Activated T-helper 2 cell treated with anti-CD3 and anti-CD28 coated beads, Interferon-gamma antibody, Interleukin-2, Interleukin-4, amounts not matched to agents 10 μg/mL and 5 μg/mL and 100 μg/mL, durations not matched to agents 14 hours and 24 hours and 36 hours (primary cell): ENCODE measurements around the gene PDE7B. TPM values are rescaled to one million over a fixed set of nuclear protein-coding genes. Genes with fewer than 3 reads are reported as not detected.

ENCODE experiments used
- DNase-seq: peaks from one replicate; pipeline ENCODE4 v3.0.0; 2021; ENCODE audit warnings: low spot score
- H3K27ac Mint-ChIP-seq: one replicate; pipeline ENCODE4 v1.8.0; 2021; ENCODE audit warnings: mixed read lengths
- H3K27me3 Mint-ChIP-seq: one replicate; pipeline ENCODE4 v1.8.0; 2021; ENCODE audit warnings: low read depth, mixed read lengths
- H3K36me3 Mint-ChIP-seq: one replicate; pipeline ENCODE4 v1.8.0; 2021; ENCODE audit warnings: low read depth, mixed read lengths
- H3K4me1 Mint-ChIP-seq: one replicate; pipeline ENCODE4 v1.8.0; 2021; ENCODE audit warnings: low read depth, mixed read lengths
- H3K4me3 Mint-ChIP-seq: one replicate; pipeline ENCODE4 v1.8.0; 2021; ENCODE audit warnings: low read depth, mild to moderate bottlenecking, moderate library complexity, mixed read lengths
- H3K9me3 Mint-ChIP-seq: one replicate; pipeline ENCODE4 v1.8.0; 2021; ENCODE audit warnings: mixed read lengths
- intact Hi-C: fragments of 100-400 bp; cut with micrococcal nuclease; formaldehyde crosslinking; loops from one replicate; pipeline ENCODE4 v1.15.1; 2023
- total RNA-seq: library from RNA; stranded (reverse); gene quantifications from 2 replicates; pipeline ENCODE4 v1.2.3, GENCODE V29; 2022

The PDE7B gene
- total RNA-seq, 1 donor from 2014 or later, result 28.8 TPM

DNA sequence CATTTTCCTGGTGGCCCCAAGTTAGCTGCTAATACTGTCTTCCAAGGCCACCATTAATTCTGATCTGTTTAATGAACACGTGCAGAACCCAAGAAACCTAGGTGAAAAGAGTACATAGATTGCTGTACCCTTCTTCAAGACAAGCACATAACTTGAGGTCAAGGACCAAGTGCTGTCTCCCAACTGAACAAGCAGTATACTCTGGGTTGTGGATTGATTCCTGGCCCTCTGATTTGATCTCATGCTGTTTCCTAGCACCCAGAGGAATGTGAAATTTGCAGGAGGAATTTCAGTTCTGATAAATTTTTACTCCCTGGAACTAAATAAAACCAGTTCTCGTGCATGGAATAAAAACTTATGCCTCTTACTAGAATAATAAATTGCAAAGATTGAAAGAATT is 323.0 kb downstream of the PDE7B start:
- Mint-ChIP-seq H3K27me3 (no peaks in the 10 kb centered on the region), H3K36me3 (peaks cover 59% of the 10 kb centered on the region), H3K27ac (no peak overlapping the region), H3K4me3 (no peak overlapping the region), H3K9me3 (peaks cover 5% of the 10 kb centered on the region), H3K4me1 (peaks cover 20% of the 10 kb centered on the region)
- intact Hi-C loops, result loop anchor here (5.0 kb wide), 2 partner anchors 252 to 637 kb away; no protein-coding TSS in a partner anchor
- DNase-seq, result no peak

GRCh38 chr6:136175873-136176272 is 324.4 kb downstream of the PDE7B start:
- Mint-ChIP-seq H3K36me3 (peaks cover 64% of the 10 kb centered on the region), H3K27me3 (no peaks in the 10 kb centered on the region), H3K9me3 (peaks cover 5% of the 10 kb centered on the region), H3K27ac (no peak overlapping the region), H3K4me1 (peaks cover 22% of the 10 kb centered on the region), H3K4me3 (no peak overlapping the region)
- intact Hi-C loops, result no loop called here
- no peak for DNase-seq

DNA sequence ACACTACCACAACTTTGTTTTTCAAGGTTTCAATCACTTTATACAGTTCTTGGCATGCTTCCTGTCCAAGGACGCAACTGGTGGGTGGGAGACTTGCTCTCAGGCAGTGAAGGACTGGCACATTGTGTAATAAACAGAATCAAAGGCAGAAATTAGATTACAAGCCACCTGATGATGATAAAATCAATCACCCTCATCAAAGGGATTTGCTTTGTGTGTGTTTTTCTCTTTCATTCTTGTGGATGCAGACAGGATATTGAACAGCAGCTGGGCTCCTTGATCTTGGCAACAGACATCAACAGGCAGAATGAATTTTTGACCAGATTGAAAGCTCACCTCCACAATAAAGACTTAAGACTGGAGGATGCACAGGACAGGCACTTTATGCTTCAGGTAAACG is 327.2 kb downstream of the PDE7B start:
- intact Hi-C loops, result no loop called here
- Mint-ChIP-seq H3K27ac (no peak overlapping the region), H3K36me3 (peaks cover 69% of the 10 kb centered on the region), H3K9me3 (peaks cover under 1% of the 10 kb centered on the region), H3K4me3 (no peak overlapping the region), H3K27me3 (no peaks in the 10 kb centered on the region), H3K4me1 (peaks cover 18% of the 10 kb centered on the region)
- DNase-seq, result no peak

GRCh38 chr6:136180704-136181511 is 329.4 kb downstream of the PDE7B start:
- no peaks in the 10 kb centered on the region for H3K9me3 Mint-ChIP-seq
- no peak for DNase-seq
- no peak overlapping the region for H3K27ac Mint-ChIP-seq
- H3K27me3 Mint-ChIP-seq, result no peaks in the 10 kb centered on the region
- intact Hi-C loops, result no loop called here
- peaks cover 66% of the 10 kb centered on the region for H3K36me3 Mint-ChIP-seq
- peaks cover 16% of the 10 kb centered on the region for H3K4me1 Mint-ChIP-seq
- H3K4me3 Mint-ChIP-seq, result no peak overlapping the region

- H3K36me3 Mint-ChIP-seq, result peaks cover 66% of the 10 kb centered on the region
- no peak for DNase-seq
- no peak overlapping the region for H3K4me3 Mint-ChIP-seq
- H3K9me3 Mint-ChIP-seq, result no peaks in the 10 kb centered on the region
- peaks cover 16% of the 10 kb centered on the region for H3K4me1 Mint-ChIP-seq
- intact Hi-C loops, result no loop called here
- H3K27ac Mint-ChIP-seq, result no peak overlapping the region
- no peaks in the 10 kb centered on the region for H3K27me3 Mint-ChIP-seq
Observed at GRCh38 chr6:136181512-136181833, 330.0 kb downstream of the PDE7B start.

- intact Hi-C loops, result no loop called here
- Mint-ChIP-seq H3K4me1 (peaks cover 16% of the 10 kb centered on the region), H3K9me3 (no peaks in the 10 kb centered on the region), H3K27ac (no peak overlapping the region), H3K36me3 (peaks cover 70% of the 10 kb centered on the region), H3K27me3 (no peaks in the 10 kb centered on the region), H3K4me3 (no peak overlapping the region)
- no peak for DNase-seq
Observed at GRCh38 chr6:136181861-136182260, 330.4 kb downstream of the PDE7B start.

DNA sequence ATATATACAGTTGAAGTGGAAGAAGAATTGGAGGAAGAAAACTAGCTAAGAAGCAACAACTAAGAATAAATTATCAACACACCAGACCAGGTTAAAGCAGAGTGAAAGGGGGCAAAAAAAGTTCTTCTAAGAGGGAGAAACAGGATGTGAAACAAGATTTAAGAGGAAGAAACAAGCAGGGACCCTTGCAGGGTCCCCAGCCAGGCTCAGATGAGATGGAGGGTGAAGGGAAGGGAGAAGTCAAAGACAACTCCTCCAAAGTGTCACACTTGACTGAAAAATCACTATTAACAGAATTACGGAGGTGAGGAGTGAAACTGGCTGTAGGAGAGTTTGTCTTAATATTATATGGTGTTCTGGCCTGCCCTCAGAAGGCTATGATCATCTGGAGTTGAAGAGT is 333.2 kb downstream of the PDE7B start:
- intact Hi-C loops, result no loop called here
- no peak overlapping the region for H3K4me3 Mint-ChIP-seq
- peaks cover 66% of the 10 kb centered on the region for H3K36me3 Mint-ChIP-seq
- no peaks in the 10 kb centered on the region for H3K27me3 Mint-ChIP-seq
- H3K27ac Mint-ChIP-seq, result no peak overlapping the region
- DNase-seq, result no peak
- H3K4me1 Mint-ChIP-seq, result peaks cover 7% of the 10 kb centered on the region
- no peaks in the 10 kb centered on the region for H3K9me3 Mint-ChIP-seq

- H3K27ac Mint-ChIP-seq, result no peak overlapping the region
- H3K4me3 Mint-ChIP-seq, result no peak overlapping the region
- DNase-seq, result no peak
- peaks cover 4% of the 10 kb centered on the region for H3K4me1 Mint-ChIP-seq
- peaks cover 66% of the 10 kb centered on the region for H3K36me3 Mint-ChIP-seq
- intact Hi-C loops, result no loop called here
- H3K9me3 Mint-ChIP-seq, result no peaks in the 10 kb centered on the region
- H3K27me3 Mint-ChIP-seq, result no peaks in the 10 kb centered on the region
Observed at GRCh38 chr6:136186363-136186762, 334.9 kb downstream of the PDE7B start.

DNA sequence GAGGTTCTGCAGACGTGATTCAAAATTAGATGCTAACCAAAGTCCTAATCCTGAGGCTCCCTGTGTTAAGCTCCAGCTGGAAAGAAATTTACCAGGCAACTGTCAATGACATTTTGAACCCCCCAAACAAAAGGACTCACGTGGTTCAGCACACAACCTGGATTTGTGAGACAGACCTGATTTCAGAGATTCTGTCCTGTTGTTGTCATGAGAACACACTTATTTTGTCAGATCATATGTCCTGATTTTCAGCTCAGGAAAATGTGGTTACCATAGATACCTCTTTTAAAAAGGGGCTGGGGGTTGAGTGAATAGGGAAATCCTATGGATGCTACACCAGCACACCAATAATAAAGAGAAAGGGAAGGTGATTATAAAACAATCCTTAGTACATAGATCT is 337.0 kb downstream of the PDE7B start:
- no peak overlapping the region for H3K27ac Mint-ChIP-seq
- no peaks in the 10 kb centered on the region for H3K9me3 Mint-ChIP-seq
- peaks cover 68% of the 10 kb centered on the region for H3K36me3 Mint-ChIP-seq
- intact Hi-C loops, result no loop called here
- no peak overlapping the region for H3K4me3 Mint-ChIP-seq
- H3K27me3 Mint-ChIP-seq, result no peaks in the 10 kb centered on the region
- H3K4me1 Mint-ChIP-seq, result peaks cover 4% of the 10 kb centered on the region
- DNase-seq, result no peak

GRCh38 chr6:136189104-136189503 is 337.6 kb downstream of the PDE7B start:
- H3K4me1 Mint-ChIP-seq, result peaks cover 7% of the 10 kb centered on the region
- no peak overlapping the region for H3K4me3 Mint-ChIP-seq
- peaks cover 67% of the 10 kb centered on the region for H3K36me3 Mint-ChIP-seq
- no peak overlapping the region for H3K27ac Mint-ChIP-seq
- DNase-seq, result no peak
- no peaks in the 10 kb centered on the region for H3K27me3 Mint-ChIP-seq
- H3K9me3 Mint-ChIP-seq, result no peaks in the 10 kb centered on the region
- intact Hi-C loops, result no loop called here

DNA sequence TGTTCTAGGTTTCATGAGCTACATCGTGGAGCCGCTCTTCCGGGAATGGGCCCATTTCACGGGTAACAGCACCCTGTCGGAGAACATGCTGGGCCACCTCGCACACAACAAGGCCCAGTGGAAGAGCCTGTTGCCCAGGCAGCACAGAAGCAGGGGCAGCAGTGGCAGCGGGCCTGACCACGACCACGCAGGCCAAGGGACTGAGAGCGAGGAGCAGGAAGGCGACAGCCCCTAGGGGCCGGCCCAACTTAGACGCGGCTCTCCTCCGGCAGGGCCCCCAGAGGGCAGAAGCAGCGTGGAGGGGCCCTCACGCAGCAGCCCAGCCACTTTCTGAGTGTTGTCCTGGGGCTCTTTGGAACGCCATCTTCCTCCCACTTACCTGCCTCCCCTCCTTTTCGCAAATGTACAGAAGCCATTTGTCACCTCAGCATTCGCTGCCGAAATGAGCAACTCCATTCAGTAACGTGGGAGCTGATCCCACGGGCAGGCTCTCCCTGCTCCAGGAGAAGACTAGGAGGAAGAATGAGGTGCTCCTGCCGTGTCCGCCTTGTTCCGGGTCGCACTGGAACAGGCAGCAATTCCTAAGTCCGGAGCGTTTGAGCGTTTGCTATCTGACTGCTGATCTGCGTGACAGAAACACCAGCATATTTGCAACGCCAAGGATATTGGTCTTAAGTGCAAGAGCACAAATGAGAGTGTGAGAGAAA is 340.3 kb downstream of the PDE7B start:
- DNase-seq, result no peak
- peaks cover 65% of the 10 kb centered on the region for H3K36me3 Mint-ChIP-seq
- no peaks in the 10 kb centered on the region for H3K9me3 Mint-ChIP-seq
- H3K27me3 Mint-ChIP-seq, result no peaks in the 10 kb centered on the region
- H3K4me3 Mint-ChIP-seq, result no peak overlapping the region
- no peak overlapping the region for H3K27ac Mint-ChIP-seq
- H3K4me1 Mint-ChIP-seq, result peaks cover 3% of the 10 kb centered on the region
- intact Hi-C loops, result no loop called here

GRCh38 chr6:136192902-136193301 is 341.4 kb downstream of the PDE7B start:
- no peak overlapping the region for H3K4me3 Mint-ChIP-seq
- peaks cover 5% of the 10 kb centered on the region for H3K4me1 Mint-ChIP-seq
- DNase-seq, result no peak
- intact Hi-C loops, result no loop called here
- peaks cover 54% of the 10 kb centered on the region for H3K36me3 Mint-ChIP-seq
- no peak overlapping the region for H3K27ac Mint-ChIP-seq
- H3K9me3 Mint-ChIP-seq, result no peaks in the 10 kb centered on the region
- no peaks in the 10 kb centered on the region for H3K27me3 Mint-ChIP-seq

DNA sequence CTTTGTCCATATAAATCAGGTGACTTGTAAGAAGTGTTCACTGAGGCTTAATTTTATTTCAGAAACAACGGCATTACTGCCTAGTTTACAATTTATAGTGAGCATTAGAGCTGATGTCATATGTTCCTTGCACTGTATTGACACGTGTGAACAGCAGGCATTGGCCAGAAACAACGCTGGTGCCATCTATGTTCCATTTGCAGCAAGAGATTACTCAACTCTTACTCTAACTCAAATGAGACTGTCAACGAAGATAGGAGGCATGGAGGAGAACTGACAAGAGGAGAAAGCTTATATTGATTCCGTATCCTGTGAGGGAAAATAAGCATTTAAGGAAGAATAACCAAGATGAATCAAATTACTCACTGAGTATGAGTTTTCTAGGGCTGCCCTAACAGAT is 350.2 kb downstream of the PDE7B start:
- peaks cover 2% of the 10 kb centered on the region for H3K4me1 Mint-ChIP-seq
- no peak overlapping the region for H3K27ac Mint-ChIP-seq
- no peaks in the 10 kb centered on the region for H3K9me3 Mint-ChIP-seq
- DNase-seq, result no peak
- no peaks in the 10 kb centered on the region for H3K27me3 Mint-ChIP-seq
- H3K36me3 Mint-ChIP-seq, result no peaks in the 10 kb centered on the region
- H3K4me3 Mint-ChIP-seq, result no peak overlapping the region
- intact Hi-C loops, result no loop called here
